ENCODE measurements around the gene RORB.

- TF ChIP-seq USF2 (CRISPR knock-in tag; IDR thresholded peaks at IDR 0.05): no peak
- no peak for TF ChIP-seq ZNF138 (CRISPR knock-in tag; conservative IDR thresholded peaks at IDR 0.05)
- TF ChIP-seq CTCF (IDR thresholded peaks at IDR 0.05): no peak
- TF ChIP-seq SMAD3 (CRISPR knock-in tag; IDR thresholded peaks at IDR 0.05; ENCODE audit: borderline replicate concordance): no peak
- TF ChIP-seq PRDM15 (CRISPR knock-in tag; IDR thresholded peaks at IDR 0.05): no peak
- TF ChIP-seq TP53 (CRISPR knock-in tag; IDR thresholded peaks at IDR 0.05): no peak
- TF ChIP-seq PRRX2 (CRISPR knock-in tag; IDR thresholded peaks at IDR 0.05): no peak
- TF ChIP-seq ZNF317 (CRISPR knock-in tag; IDR thresholded peaks at IDR 0.05; ENCODE audit: borderline replicate concordance, low read depth): no peak
- TF ChIP-seq ZNF121 (CRISPR knock-in tag; IDR thresholded peaks at IDR 0.05): no peak
These were observed 29.1 kb downstream of the RORB start for GRCh38 chr9:74526215-74526614.
